HepG2 (cell line): ENCODE measurements around the gene CCM2. TPM values are rescaled to one million over a fixed set of nuclear protein-coding genes. Genes with fewer than 3 reads are reported as not detected.

Source experiments
- HDAC1 ChIP-seq: sonication (generic); formaldehyde crosslinking; IDR thresholded peaks from 2 replicates; pipeline ENCODE4 v1.5.1; 2020; ENCODE audit warnings: mild to moderate bottlenecking, missing genetic modification reagents
- HNRNPH1 ChIP-seq: fragments of 200-400 bp; formaldehyde crosslinking; optimal IDR thresholded peaks from 2 replicates; pipeline ENCODE3; 2017; ENCODE audit warnings: mild to moderate bottlenecking, low read depth, low read length
- KIAA2018 ChIP-seq: sonication (generic); formaldehyde crosslinking; IDR thresholded peaks from 2 replicates; pipeline ENCODE4 v1.5.0; 2020; ENCODE audit warnings: mild to moderate bottlenecking, missing genetic modification reagents, borderline replicate concordance
- MYC ChIP-seq: sonication (generic); formaldehyde crosslinking; IDR thresholded peaks from 2 replicates; pipeline ENCODE4 v1.9.0; 2021; ENCODE audit warnings: missing genetic modification reagents, borderline replicate concordance
- NFE2L2 ChIP-seq: fragments of 150-350 bp; IDR thresholded peaks from 2 replicates; pipeline ENCODE4 v1.6.1; 2014; ENCODE audit warnings: low read length
- SALL1 ChIP-seq: sonication (generic); formaldehyde crosslinking; IDR thresholded peaks from 2 replicates; pipeline ENCODE4 v1.8.0; 2022; ENCODE audit warnings: mild to moderate bottlenecking, missing genetic modification reagents
- ZC3H4 ChIP-seq: sonication (generic); formaldehyde crosslinking; IDR thresholded peaks from 2 replicates; pipeline ENCODE4 v1.4.0; 2020; ENCODE audit warnings: missing genetic modification reagents, borderline replicate concordance
- ZNF234 ChIP-seq: sonication (generic); formaldehyde crosslinking; conservative IDR thresholded peaks from 2 replicates; pipeline ENCODE4 v1.5.1; 2020; ENCODE audit warnings: mild to moderate bottlenecking, missing genetic modification reagents
- ZNF317 ChIP-seq: sonication (generic); formaldehyde crosslinking; IDR thresholded peaks from 2 replicates; pipeline ENCODE4 v1.5.0; 2020; ENCODE audit warnings: mild to moderate bottlenecking, missing genetic modification reagents
- ZNF597 ChIP-seq: sonication (generic); formaldehyde crosslinking; IDR thresholded peaks from 2 replicates; pipeline ENCODE4 v1.5.0; 2020; ENCODE audit warnings: missing genetic modification reagents
- ZNF749 ChIP-seq: sonication (generic); formaldehyde crosslinking; IDR thresholded peaks from 2 replicates; pipeline ENCODE4 v1.8.0; 2022; ENCODE audit warnings: mild to moderate bottlenecking, missing genetic modification reagents, moderate library complexity, borderline replicate concordance
- polyA plus RNA-seq, 8 experiments: library from polyadenylated mRNA; depleted of rRNA in 3 of 8; stranded (reverse) in 7 of 8; unstranded in 1 of 8; fragments of >200 nt; fragmentation: Illumina TruSeq in 4 of 8; extraction: Trizol in 4 of 8; gene quantifications; 2 replicates each; pipeline versions ENCODE4 v1.2.1 to v1.2.3, GENCODE V29; 2011 to 2016; ENCODE audit warnings: low read depth in 4 of 8, missing spikeins in 1 of 8, mixed read lengths in 1 of 8; ENCODE audit not compliant: insufficient read depth in 1 of 8
- total RNA-seq, 5 experiments: library from RNA; depleted of rRNA; stranded (reverse); fragments of >200 nt; fragmentation: Illumina TruSeq; extraction: Trizol; gene quantifications; 2 replicates each; pipeline ENCODE4 v1.2.3, GENCODE V29; 2016; ENCODE audit warnings: low read depth in 1 of 5
- TF ChIP-seq, protein P1 (sequence below): sonication (generic); formaldehyde crosslinking; IDR thresholded peaks from 2 replicates; pipeline ENCODE4 v1.4.0; 2020; ENCODE audit warnings: missing genetic modification reagents
- TF ChIP-seq, protein P2 (sequence below): sonication (generic); formaldehyde crosslinking; IDR thresholded peaks from 2 replicates; pipeline ENCODE4 v1.4.0; 2020; ENCODE audit warnings: mild to moderate bottlenecking, missing genetic modification reagents
- TF ChIP-seq, protein P3 (sequence below): sonication (generic); formaldehyde crosslinking; IDR thresholded peaks from 2 replicates; pipeline ENCODE4 v1.5.1; 2020; ENCODE audit warnings: missing genetic modification reagents, mild to moderate bottlenecking, borderline replicate concordance

The CCM2 gene
- total and polyA plus RNA-seq, 2 of the 13 experiments (the other 11 are each of a cell fraction or from before 2014, with no cell fraction given): 13.7 to 15.8 TPM

DNA sequence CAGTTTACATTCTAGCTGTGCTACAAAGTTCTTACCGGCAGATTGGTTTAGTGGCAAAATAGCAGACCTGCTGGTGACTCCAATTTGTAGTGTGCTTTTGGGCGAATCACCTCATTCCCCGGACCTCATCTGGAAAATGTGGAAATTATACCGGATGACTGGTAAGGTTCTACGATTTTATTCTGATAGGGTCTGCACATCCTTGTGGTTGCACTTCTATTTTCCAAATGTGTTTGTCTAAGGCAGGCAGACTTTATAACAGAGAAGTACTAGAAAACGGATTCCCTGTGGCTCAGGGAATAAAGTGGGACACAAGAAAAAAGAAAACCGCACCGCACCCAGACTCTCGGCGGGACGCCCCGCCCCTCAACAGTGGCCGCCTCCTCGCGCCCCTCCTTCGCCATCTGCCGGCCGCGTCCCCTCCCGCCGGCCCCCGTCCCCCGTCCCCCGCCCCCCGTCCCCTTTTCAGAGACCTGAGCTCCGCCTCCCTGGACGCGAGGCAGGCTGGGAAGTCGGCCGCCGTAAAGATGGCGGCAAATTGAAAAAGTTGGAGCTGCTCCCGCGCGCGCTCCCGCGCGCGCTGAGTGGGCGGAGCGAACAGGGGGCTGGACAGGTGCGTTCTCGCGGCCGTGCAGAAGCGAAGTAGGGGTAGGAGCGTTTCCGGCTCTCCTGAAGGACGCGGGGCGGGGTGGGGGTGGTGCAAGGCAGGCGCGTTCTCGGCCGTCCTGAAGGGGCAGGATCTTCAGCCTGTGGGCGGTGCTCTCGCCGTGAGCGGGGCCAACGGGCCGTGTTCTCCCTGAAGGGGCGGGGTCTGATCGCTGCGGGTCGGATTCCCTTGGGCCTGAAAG is 532 bp upstream of the CCM2 start (continued):
- TF ChIP-seq, protein P1, sequence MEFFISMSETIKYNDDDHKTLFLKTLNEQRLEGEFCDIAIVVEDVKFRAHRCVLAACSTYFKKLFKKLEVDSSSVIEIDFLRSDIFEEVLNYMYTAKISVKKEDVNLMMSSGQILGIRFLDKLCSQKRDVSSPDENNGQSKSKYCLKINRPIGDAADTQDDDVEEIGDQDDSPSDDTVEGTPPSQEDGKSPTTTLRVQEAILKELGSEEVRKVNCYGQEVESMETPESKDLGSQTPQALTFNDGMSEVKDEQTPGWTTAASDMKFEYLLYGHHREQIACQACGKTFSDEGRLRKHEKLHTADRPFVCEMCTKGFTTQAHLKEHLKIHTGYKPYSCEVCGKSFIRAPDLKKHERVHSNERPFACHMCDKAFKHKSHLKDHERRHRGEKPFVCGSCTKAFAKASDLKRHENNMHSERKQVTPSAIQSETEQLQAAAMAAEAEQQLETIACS (CRISPR knock-in tag): peak; percentile 73
- TF ChIP-seq ZC3H4 (no peak), ZNF597 (CRISPR knock-in tag) (no peak), MYC (peak; percentile 54; the same call in 1 of the 2 replicates), ZNF749 (no peak), KIAA2018 (no peak), ZNF317 (CRISPR knock-in tag) (no peak; the same call in 1 of the 2 replicates), HNRNPH1 (no peak), SALL1 (peak; percentile 52; the same call in 1 of the 2 replicates), HDAC1 (CRISPR knock-in tag) (peak; percentile 60; the same call in 1 of the 2 replicates), NFE2L2 (no peak), ZNF234 (CRISPR knock-in tag) (no peak)
- TF ChIP-seq, protein P2, sequence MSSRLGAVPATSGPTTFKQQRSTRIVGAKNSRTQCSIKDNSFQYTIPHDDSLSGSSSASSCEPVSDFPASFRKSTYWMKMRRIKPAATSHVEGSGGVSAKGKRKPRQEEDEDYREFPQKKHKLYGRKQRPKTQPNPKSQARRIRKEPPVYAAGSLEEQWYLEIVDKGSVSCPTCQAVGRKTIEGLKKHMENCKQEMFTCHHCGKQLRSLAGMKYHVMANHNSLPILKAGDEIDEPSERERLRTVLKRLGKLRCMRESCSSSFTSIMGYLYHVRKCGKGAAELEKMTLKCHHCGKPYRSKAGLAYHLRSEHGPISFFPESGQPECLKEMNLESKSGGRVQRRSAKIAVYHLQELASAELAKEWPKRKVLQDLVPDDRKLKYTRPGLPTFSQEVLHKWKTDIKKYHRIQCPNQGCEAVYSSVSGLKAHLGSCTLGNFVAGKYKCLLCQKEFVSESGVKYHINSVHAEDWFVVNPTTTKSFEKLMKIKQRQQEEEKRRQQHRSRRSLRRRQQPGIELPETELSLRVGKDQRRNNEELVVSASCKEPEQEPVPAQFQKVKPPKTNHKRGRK (CRISPR knock-in tag): no peak
- TF ChIP-seq, protein P3, sequence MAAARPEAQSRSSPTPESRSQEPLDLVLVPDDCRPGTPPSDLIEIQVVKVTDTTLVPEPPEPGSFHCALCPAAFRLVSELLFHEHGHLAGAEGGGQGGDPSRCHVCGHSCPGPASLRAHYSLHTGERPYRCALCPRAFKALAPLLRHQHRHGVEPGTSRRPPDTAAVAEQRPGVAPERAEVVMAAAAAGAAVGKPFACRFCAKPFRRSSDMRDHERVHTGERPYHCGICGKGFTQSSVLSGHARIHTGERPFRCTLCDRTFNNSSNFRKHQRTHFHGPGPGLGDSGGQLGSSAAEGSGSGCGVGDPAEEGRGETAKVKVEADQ (CRISPR knock-in tag): no peak
